NCI-H446 (cell line): ENCODE data around the gene SLC1A5.
"Not testable (repeated sequence)": the region's sequence is repeated elsewhere in the genome, so short reads cannot be mapped to it uniquely, and the experiment has no call there.

ENCODE experiments used
- DNase-seq, 2 experiments: peaks; one replicate each; lab custom pipeline; 2025; lab: John Stamatoyannopoulos, UW

Gene SLC1A5

GRCh38 chr19:46768746-46769145 is 19.6 kb downstream of the SLC1A5 start:
- not testable (repeated sequence) for DNase-seq

- DNase-seq, result peak in 1 of 2 experiments; percentile 42
These were observed 21.7 kb downstream of the SLC1A5 start for GRCh38 chr19:46766569-46767317.

- DNase-seq, result no peak
These were observed 23.5 kb downstream of the SLC1A5 start for GRCh38 chr19:46764817-46765291.

GRCh38 chr19:46762245-46762890 is 26.0 kb downstream of the SLC1A5 start:
- no peak for DNase-seq

GRCh38 chr19:46761418-46761831 is 27.0 kb downstream of the SLC1A5 start:
- DNase-seq, result no peak

GRCh38 chr19:46760897-46761296 is 27.5 kb downstream of the SLC1A5 start:
- not testable (repeated sequence) for DNase-seq

GRCh38 chr19:46760363-46760762 is 28.0 kb downstream of the SLC1A5 start:
- DNase-seq, result no peak

- DNase-seq, result peak in 1 of 2 experiments; percentile 45
These were observed 28.5 kb downstream of the SLC1A5 start for GRCh38 chr19:46759817-46760333.

- no peak for DNase-seq
These were observed 29.2 kb downstream of the SLC1A5 start for GRCh38 chr19:46759206-46759605.

- no peak for DNase-seq
These were observed 31.9 kb downstream of the SLC1A5 start for GRCh38 chr19:46756544-46756888.

GRCh38 chr19:46755853-46756543 is 32.4 kb downstream of the SLC1A5 start:
- no peak for DNase-seq

GRCh38 chr19:46755077-46755852 is 33.1 kb downstream of the SLC1A5 start:
- no peak for DNase-seq

- DNase-seq, result peak; percentile 24 to 51
These were observed 34.8 kb downstream of the SLC1A5 start for GRCh38 chr19:46753420-46754155.

- peak; percentile 58 to 75 for DNase-seq
These were observed 39.9 kb downstream of the SLC1A5 start for GRCh38 chr19:46748325-46749109.

- peak; percentile 38 to 73 for DNase-seq
These were observed 41.9 kb downstream of the SLC1A5 start, which contains the start of gene STRN4 for GRCh38 chr19:46746281-46747057. Gene STRN4, minus strand, starts transcription at chr19:46746450. Its CDS starts 20 bp downstream, at chr19:46746430.

GRCh38 chr19:46745521-46746280 is 42.7 kb downstream of the SLC1A5 start, which contains the start of gene FKRP:
Gene FKRP, plus strand, starts transcription at chr19:46746057. Its CDS starts 9,394 bp downstream, at chr19:46755451.
- DNase-seq, result peak in 1 of 2 experiments; percentile 31

GRCh38 chr19:46745030-46745429 is 43.4 kb downstream of the SLC1A5 start:
- DNase-seq, result no peak

- no peak for DNase-seq
These were observed 44.2 kb downstream of the SLC1A5 start for GRCh38 chr19:46744005-46744691.
